C4-2B (cell line): Measurements from ENCODE around the gene HAGHL.

Experiments used
- CTCF ChIP-seq: fragments of 450-650 bp; conservative IDR thresholded peaks from 2 replicates; pipeline ENCODE4 v1.5.1; 2017; ENCODE audit warnings: mild to moderate bottlenecking
- ZFX ChIP-seq: fragments of 450-650 bp; IDR thresholded peaks from 2 replicates; pipeline ENCODE4 v1.6.1; 2017

- TF ChIP-seq CTCF (no peak), ZFX (no peak)
Observed at GRCh38 chr16:693766-694165, 33.1 kb upstream of the HAGHL start.
